Tibial artery (tissue), 4 donors: ENCODE data around the gene SLC31A1.
"Not testable (repeated sequence)": the region's sequence is repeated elsewhere in the genome, so short reads cannot be mapped to it uniquely, and the experiment has no call there.

ENCODE experiments used
- DNase-seq, 2 donors: peaks; one replicate each; pipeline ENCODE4 v3.0.0-alpha.2; 2019
- H3K27ac ChIP-seq, 2 donors: fragments of 200-600 bp; sonication (generic) in 1 of 2; 1 replicate in 1 of 2; 2 replicates in 1 of 2; pipeline ENCODE4 v1.5.1; 2018 to 2019; ENCODE audit warnings: mild to moderate bottlenecking in 1 of 2
- H3K27me3 ChIP-seq, 2 donors: fragments of 200-600 bp; sonication (generic) in 1 of 2; one replicate each; pipeline versions ENCODE4 v1.5.1 to v1.6.0; 2016 to 2019
- H3K36me3 ChIP-seq, 3 donors: fragments of 200-600 bp; sonication (generic) in 2 of 3; one replicate each; pipeline ENCODE4 v1.5.1; 2016 to 2019; ENCODE audit warnings: mild to moderate bottlenecking in 2 of 3
- H3K4me1 ChIP-seq, 4 donors: fragments of 200-600 bp; sonication (generic) in 2 of 4; 1 replicate in 3 of 4; 2 replicates in 1 of 4; pipeline ENCODE4 v1.5.1; 2016 to 2019
- H3K4me3 ChIP-seq, 2 donors: fragments of 200-600 bp; sonication (generic) in 1 of 2; 1 replicate in 1 of 2; 2 replicates in 1 of 2; pipeline ENCODE4 v1.5.1; 2018 to 2019; ENCODE audit warnings: mild to moderate bottlenecking in 2 of 2
- H3K9me3 ChIP-seq, 3 donors: fragments of 200-600 bp; sonication (generic) in 1 of 3; one replicate each; pipeline ENCODE4 v1.5.1; 2016 to 2019
- CTCF ChIP-seq, 2 experiments: fragments of 200-600 bp in 1 of 2; fragments of 450-650 bp in 1 of 2; IDR thresholded peaks; one replicate each; pipeline ENCODE4 v1.5.1; 2017 to 2019; ENCODE audit warnings: antibody characterized with exemption in 2 of 2, mild to moderate bottlenecking in 1 of 2, moderate library complexity in 1 of 2
- intact Hi-C: fragments of 100-400 bp; cut with DNase I; formaldehyde crosslinking; loops from one replicate; pipeline ENCODE4 v1.15.0; 2023; ENCODE audit warnings: low total_unique reads

The SLC31A1 gene

DNA sequence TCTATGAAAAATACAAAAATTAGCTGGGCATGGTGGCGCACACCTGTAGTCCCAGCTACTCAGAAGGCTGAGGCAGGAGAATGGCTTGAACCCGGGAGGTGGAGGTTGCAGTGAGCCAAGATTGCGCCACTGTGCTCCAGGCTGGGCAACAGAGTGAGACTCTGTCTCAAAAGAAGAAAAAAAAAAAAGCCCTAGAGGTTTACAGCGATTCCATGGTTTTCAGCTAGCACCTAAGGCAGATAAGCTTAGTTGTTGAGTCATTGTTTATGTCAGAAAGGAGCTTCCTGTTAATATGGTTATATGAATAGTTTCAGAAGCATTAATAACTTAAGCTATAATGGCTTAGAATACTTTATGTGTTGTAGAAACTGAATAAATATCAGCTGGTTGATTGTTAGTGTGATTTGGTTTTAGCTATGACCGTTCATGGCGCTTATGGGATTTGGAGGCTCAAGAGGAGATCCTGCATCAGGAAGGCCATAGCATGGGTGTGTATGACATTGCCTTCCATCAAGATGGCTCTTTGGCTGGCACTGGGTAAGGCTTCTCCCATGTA lies 68.8 kb downstream of the SLC31A1 start:
- Histone ChIP-seq H3K36me3 (peaks cover 76 to 87% (median 86%) of the 10 kb centered on the region in 3 donors), H3K9me3 (no peaks in the 10 kb centered on the region), H3K4me3 (no peak overlapping the region), H3K27ac (no peak overlapping the region), H3K27me3 (no peaks in the 10 kb centered on the region), H3K4me1 (no peaks in the 10 kb centered on the region)
- intact Hi-C loops, result no loop called here
- no peak for TF ChIP-seq CTCF (IDR thresholded peaks at IDR 0.05)
- DNase-seq, result no peak

DNA sequence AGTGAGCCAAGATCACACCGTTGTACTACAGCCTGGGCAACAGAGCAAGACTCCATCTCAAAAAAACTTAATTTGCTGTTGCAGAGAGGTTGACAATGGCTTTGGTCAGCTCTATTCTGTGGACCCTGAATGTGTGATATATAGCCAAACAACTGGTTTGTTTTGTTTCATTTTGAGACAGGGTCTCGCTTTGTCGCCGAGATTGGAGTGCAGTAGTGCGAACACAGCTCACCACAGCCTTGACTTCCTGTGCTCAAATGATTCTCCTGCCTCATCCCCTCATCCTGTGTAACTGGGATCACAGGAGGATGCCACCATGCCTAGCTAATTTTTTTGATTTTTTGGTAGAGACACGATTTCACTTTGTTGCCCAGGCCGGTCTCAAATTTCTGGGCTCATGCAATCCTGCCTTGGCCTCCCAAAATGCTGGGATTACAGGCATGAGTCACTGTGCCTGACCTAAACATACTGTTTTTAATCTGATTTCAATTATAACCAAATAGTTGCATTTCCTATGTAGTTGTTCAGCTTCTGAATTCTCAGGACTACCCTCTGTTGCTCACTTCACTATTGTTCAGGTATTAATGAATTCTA lies 72.0 kb downstream of the SLC31A1 start:
- H3K4me1 ChIP-seq, result no peaks in the 10 kb centered on the region
- H3K4me3 ChIP-seq, result no peak overlapping the region
- no peak overlapping the region for H3K27ac ChIP-seq
- H3K36me3 ChIP-seq, result peaks cover 46 to 55% (median 54%) of the 10 kb centered on the region in 3 donors
- no peaks in the 10 kb centered on the region for H3K27me3 ChIP-seq
- intact Hi-C loops, result no loop called here
- no peak for DNase-seq
- H3K9me3 ChIP-seq, result no peaks in the 10 kb centered on the region
- no peak for TF ChIP-seq CTCF (IDR thresholded peaks at IDR 0.05)

- peaks cover 0 to 15% of the 10 kb centered on the region in 2 donors for H3K27me3 ChIP-seq
- H3K4me3 ChIP-seq, H3K4me1 ChIP-seq, intact Hi-C loops, H3K9me3 ChIP-seq, H3K27ac ChIP-seq, DNase-seq: not testable (repeated sequence)
- H3K36me3 ChIP-seq, result peaks cover 18 to 26% (median 25%) of the 10 kb centered on the region in 3 donors
Measured at GRCh38 chr9:113296247-113296646, 74.9 kb downstream of the SLC31A1 start.

DNA sequence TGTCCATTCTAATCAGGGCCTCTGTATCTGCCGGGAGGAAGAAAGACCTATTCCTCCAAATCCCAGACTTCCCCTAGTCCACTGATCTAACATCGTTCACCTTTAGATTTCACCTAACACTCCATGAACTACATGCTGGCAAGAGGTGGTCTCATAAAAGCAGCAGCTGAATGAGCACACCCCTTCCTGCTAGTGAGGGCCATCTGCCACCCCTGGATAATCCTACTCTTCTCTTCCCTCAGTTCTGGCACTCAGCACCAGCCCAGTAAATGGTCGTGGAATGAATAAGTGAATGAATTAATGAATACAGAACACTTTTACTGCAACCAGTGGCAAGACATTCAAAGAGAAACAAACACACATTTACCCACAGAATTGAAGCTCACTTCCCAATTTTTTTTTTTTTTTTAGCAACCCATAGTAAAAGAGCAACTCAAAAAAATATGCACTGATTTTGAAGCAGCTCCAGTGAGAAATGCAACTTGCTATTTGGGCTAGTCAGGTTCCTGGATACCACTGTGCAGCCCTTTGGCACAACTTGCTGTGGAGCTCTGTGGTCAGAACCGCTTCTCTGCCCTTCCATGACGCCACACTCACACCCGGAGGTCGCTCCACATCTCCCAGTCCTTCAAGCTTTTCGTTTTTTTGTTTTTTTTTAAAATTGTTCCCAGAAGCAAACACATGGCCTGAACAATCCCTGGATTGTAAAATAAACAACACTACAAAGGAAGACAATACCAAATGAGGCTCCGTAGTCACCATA lies 75.6 kb downstream of the SLC31A1 start:
- TF ChIP-seq CTCF (IDR thresholded peaks at IDR 0.05), result no peak
- Histone ChIP-seq H3K9me3 (no peaks in the 10 kb centered on the region), H3K36me3 (peaks cover 13 to 19% (median 18%) of the 10 kb centered on the region in 3 donors), H3K27ac (no peak overlapping the region), H3K4me1 (no peaks in the 10 kb centered on the region), H3K27me3 (peaks cover 0 to 15% of the 10 kb centered on the region in 2 donors), H3K4me3 (no peak overlapping the region)
- DNase-seq, result no peak
- intact Hi-C loops, result no loop called here

- Histone ChIP-seq H3K9me3 (no peaks in the 10 kb centered on the region), H3K27ac (no peak overlapping the region), H3K27me3 (peaks cover 0 to 20% of the 10 kb centered on the region in 2 donors), H3K4me3 (no peak overlapping the region), H3K4me1 (no peaks in the 10 kb centered on the region), H3K36me3 (peaks cover 0 to 5% (median 5%) of the 10 kb centered on the region in 3 donors)
- DNase-seq, result no peak
- TF ChIP-seq CTCF (IDR thresholded peaks at IDR 0.05), result no peak
- intact Hi-C loops, result no loop called here
Measured at GRCh38 chr9:113298311-113298710, 77.0 kb downstream of the SLC31A1 start.
